ENCODE data around the gene TRIM13. TPM values are rescaled to one million over a fixed set of nuclear protein-coding genes. Genes with fewer than 3 reads are reported as not detected.
A peak's percentile ranks its signal among the peaks of the same experiment; 100 is the strongest.

The TRIM13 gene
- total RNA-seq, 2 experiments from 2014 or later, result 10.6 to 12.9 TPM

- Mint-ChIP-seq H3K9me3 (ENCODE audit: low read depth) (no peaks in the 10 kb centered on the region), H3K36me3 (ENCODE audit: low read depth) (peaks cover 23% of the 10 kb centered on the region), H3K27me3 (no peaks in the 10 kb centered on the region), H3K4me3 (peak overlapping the region; percentile 77), H3K4me1 (peaks cover 48% of the 10 kb centered on the region), H3K27ac (peak overlapping the region; percentile 73)
- no peak for ATAC-seq
- DNase-seq, result no peak
- CTCF ChIA-PET, result interaction anchor here (0.8 to 3.8 kb wide), 22 partner anchors 9 to 914 kb away, joined by 3 to 29 read pairs (median 5); partner anchors contain the start of genes KCNRG, KPNA3, RNASEH2B and SPRYD7
- POLR2A ChIA-PET, result interaction anchor here (0.6 to 1.5 kb wide), 16 partner anchors 61 to 917 kb away, joined by 3 to 16 read pairs (median 5); partner anchors contain the start of genes KPNA3 and SPRYD7
- intact Hi-C loops (cut with DNase I, micrococcal nuclease), result loop anchor here (1.0 to 5.0 kb wide), 16 partner anchors 62 to 1804 kb away; partner anchors contain the start of genes CAB39L (in 1 of the 2), DHRS12 (in 1 of the 2), EBPL (in 1 of the 2) and INTS6 (in 1 of the 2)
Measured at GRCh38 chr13:49997955-49998354, 1.1 kb downstream of the TRIM13 start.

GRCh38 chr13:49998714-49999624 is 2.1 kb downstream of the TRIM13 start:
- Mint-ChIP-seq H3K4me3 (peak overlapping the region; percentile 77), H3K9me3 (ENCODE audit: low read depth) (no peaks in the 10 kb centered on the region), H3K27ac (no peak overlapping the region), H3K36me3 (ENCODE audit: low read depth) (peaks cover 26% of the 10 kb centered on the region), H3K4me1 (peaks cover 52% of the 10 kb centered on the region), H3K27me3 (no peaks in the 10 kb centered on the region)
- ATAC-seq (no peak), DNase-seq (peak; percentile 22)
- CTCF ChIA-PET, result interaction anchor here (0.6 to 3.8 kb wide), 6 partner anchors 11 to 913 kb away, joined by 3 to 29 read pairs (median 7); partner anchors contain the start of gene SPRYD7
- intact Hi-C loops (cut with DNase I, micrococcal nuclease), result loop anchor here (5.0 kb wide), 5 partner anchors 238 to 1803 kb away; partner anchors contain the start of gene DHRS12 (in 1 of the 2)
- POLR2A ChIA-PET, result interaction anchor here (0.6 to 1.0 kb wide), 2 partner anchors 105 to 1155 kb away, joined by 3 read pairs; no protein-coding TSS in a partner anchor

GRCh38 chr13:50001287-50001686 is 4.4 kb downstream of the TRIM13 start:
- Mint-ChIP-seq H3K4me3 (no peak overlapping the region), H3K27me3 (no peaks in the 10 kb centered on the region), H3K27ac (no peak overlapping the region), H3K4me1 (peaks cover 54% of the 10 kb centered on the region), H3K36me3 (ENCODE audit: low read depth) (peaks cover 40% of the 10 kb centered on the region), H3K9me3 (ENCODE audit: low read depth) (no peaks in the 10 kb centered on the region)
- ATAC-seq (no peak), DNase-seq (no peak)
- ChIA-PET POLR2A (no interaction called here), CTCF (interaction anchor here (1.3 to 2.2 kb wide), 2 partner anchors 11 to 84 kb away, joined by 3 to 5 read pairs; no protein-coding TSS in a partner anchor)
- intact Hi-C loops (cut with DNase I, micrococcal nuclease), result no loop called here

GRCh38 chr13:50006426-50007135 is 9.7 kb downstream of the TRIM13 start:
- peaks cover 25% of the 10 kb centered on the region for H3K4me1 Mint-ChIP-seq
- intact Hi-C loops (cut with DNase I, micrococcal nuclease), result no loop called here
- peaks cover 51% of the 10 kb centered on the region for H3K36me3 Mint-ChIP-seq (ENCODE audit: low read depth)
- no peaks in the 10 kb centered on the region for H3K27me3 Mint-ChIP-seq
- no peak for ATAC-seq
- no peak overlapping the region for H3K4me3 Mint-ChIP-seq
- DNase-seq, result no peak
- ChIA-PET CTCF (interaction anchor here (0.5 to 1.4 kb wide), 2 partner anchors 9 to 55 kb away, joined by 3 to 6 read pairs; no protein-coding TSS in a partner anchor), POLR2A (no interaction called here)
- no peak overlapping the region for H3K27ac Mint-ChIP-seq
- no peaks in the 10 kb centered on the region for H3K9me3 Mint-ChIP-seq (ENCODE audit: low read depth)

GRCh38 chr13:50011461-50011860 is 14.6 kb downstream of the TRIM13 start:
- ChIA-PET CTCF (interaction anchor here (0.6 to 1.5 kb wide), 2 partner anchors 10 to 421 kb away, joined by 3 read pairs; no protein-coding TSS in a partner anchor), POLR2A (no interaction called here)
- Mint-ChIP-seq H3K9me3 (ENCODE audit: low read depth) (no peaks in the 10 kb centered on the region), H3K4me1 (peaks cover 28% of the 10 kb centered on the region), H3K27me3 (no peaks in the 10 kb centered on the region), H3K27ac (no peak overlapping the region), H3K4me3 (no peak overlapping the region), H3K36me3 (ENCODE audit: low read depth) (peaks cover 66% of the 10 kb centered on the region)
- intact Hi-C loops (cut with DNase I, micrococcal nuclease), result no loop called here
- DNase-seq, result no peak
- ATAC-seq, result no peak

GRCh38 chr13:50012396-50013169 is 15.7 kb downstream of the TRIM13 start:
- peaks cover 32% of the 10 kb centered on the region for H3K4me1 Mint-ChIP-seq
- POLR2A ChIA-PET, result no interaction called here
- intact Hi-C loops (cut with DNase I, micrococcal nuclease), result no loop called here
- peaks cover 66% of the 10 kb centered on the region for H3K36me3 Mint-ChIP-seq (ENCODE audit: low read depth)
- no peak overlapping the region for H3K4me3 Mint-ChIP-seq
- no peak for ATAC-seq
- CTCF ChIA-PET, result interaction anchor here (1.1 to 1.5 kb wide), 2 partner anchors 9 to 11 kb away, joined by 3 read pairs; no protein-coding TSS in a partner anchor
- no peaks in the 10 kb centered on the region for H3K27me3 Mint-ChIP-seq
- no peak overlapping the region for H3K27ac Mint-ChIP-seq
- H3K9me3 Mint-ChIP-seq (ENCODE audit: low read depth), result no peaks in the 10 kb centered on the region
- DNase-seq, result no peak

GRCh38 chr13:50014386-50014785 is 17.5 kb downstream of the TRIM13 start:
- intact Hi-C loops (cut with DNase I, micrococcal nuclease), result no loop called here
- Mint-ChIP-seq H3K4me3 (no peak overlapping the region), H3K4me1 (peaks cover 39% of the 10 kb centered on the region), H3K27me3 (no peaks in the 10 kb centered on the region), H3K36me3 (ENCODE audit: low read depth) (peaks cover 71% of the 10 kb centered on the region), H3K9me3 (ENCODE audit: low read depth) (no peaks in the 10 kb centered on the region), H3K27ac (no peak overlapping the region)
- ChIA-PET CTCF (interaction anchor here (1.1 to 2.2 kb wide), 3 partner anchors 11 to 372 kb away, joined by 4 to 13 read pairs (median 5); partner anchors contain the start of gene TRIM13), POLR2A (interaction anchor here (0.7 kb wide), 1 partner anchor 20 kb away, joined by 4 read pairs; no protein-coding TSS in a partner anchor)
- ATAC-seq (no peak), DNase-seq (no peak)

- intact Hi-C loops (cut with DNase I, micrococcal nuclease), result no loop called here
- DNase-seq (no peak), ATAC-seq (no peak)
- H3K4me3 Mint-ChIP-seq, result no peak within 1 kb of the TSS
- peaks cover 68% of the 10 kb centered on the region for H3K36me3 Mint-ChIP-seq (ENCODE audit: low read depth)
- peaks cover 39% of the 10 kb centered on the region for H3K4me1 Mint-ChIP-seq
- no peak within 1 kb of the TSS for H3K27ac Mint-ChIP-seq
- no peaks in the 10 kb centered on the region for H3K27me3 Mint-ChIP-seq
- H3K9me3 Mint-ChIP-seq (ENCODE audit: low read depth), result no peaks in the 10 kb centered on the region
- ChIA-PET CTCF (interaction anchor here (2.1 to 2.2 kb wide), 2 partner anchors 12 to 18 kb away, joined by 5 to 13 read pairs; partner anchors contain the start of gene TRIM13), POLR2A (no interaction called here)
Measured at GRCh38 chr13:50015258-50015657, 18.4 kb downstream of the TRIM13 start, which contains the start of gene KCNRG. KCNRG (plus strand) TSS chr13:50015444; CDS start chr13:50015494, 50 bp downstream.

- Mint-ChIP-seq H3K9me3 (ENCODE audit: low read depth) (no peaks in the 10 kb centered on the region), H3K4me3 (no peak overlapping the region), H3K27ac (no peak overlapping the region), H3K27me3 (no peaks in the 10 kb centered on the region), H3K4me1 (peaks cover 36% of the 10 kb centered on the region), H3K36me3 (ENCODE audit: low read depth) (peaks cover 68% of the 10 kb centered on the region)
- CTCF ChIA-PET, result interaction anchor here (0.9 to 2.1 kb wide), 2 partner anchors 9 to 12 kb away, joined by 5 read pairs; no protein-coding TSS in a partner anchor
- DNase-seq (no peak), ATAC-seq (no peak)
- POLR2A ChIA-PET, result no interaction called here
- intact Hi-C loops (cut with DNase I, micrococcal nuclease), result no loop called here
Measured at GRCh38 chr13:50015750-50016149, 18.9 kb downstream of the TRIM13 start.

- no peaks in the 10 kb centered on the region for H3K9me3 Mint-ChIP-seq (ENCODE audit: low read depth)
- peaks cover 62% of the 10 kb centered on the region for H3K36me3 Mint-ChIP-seq (ENCODE audit: low read depth)
- no peaks in the 10 kb centered on the region for H3K27me3 Mint-ChIP-seq
- ChIA-PET POLR2A (no interaction called here), CTCF (interaction anchor here (0.6 to 0.9 kb wide), 3 partner anchors 9 to 429 kb away, joined by 3 to 5 read pairs (median 4); no protein-coding TSS in a partner anchor)
- ATAC-seq, result no peak
- H3K27ac Mint-ChIP-seq, result no peak overlapping the region
- intact Hi-C loops (cut with DNase I, micrococcal nuclease), result no loop called here
- no peak overlapping the region for H3K4me3 Mint-ChIP-seq
- peaks cover 33% of the 10 kb centered on the region for H3K4me1 Mint-ChIP-seq
- no peak for DNase-seq
Measured at GRCh38 chr13:50016444-50016843, 19.6 kb downstream of the TRIM13 start.

Data from activated CD4-positive, alpha-beta T cell treated with anti-CD3 and anti-CD28 coated beads for 36 hours (primary cell).